Measurements from ENCODE around the gene RUSC2.

DNA sequence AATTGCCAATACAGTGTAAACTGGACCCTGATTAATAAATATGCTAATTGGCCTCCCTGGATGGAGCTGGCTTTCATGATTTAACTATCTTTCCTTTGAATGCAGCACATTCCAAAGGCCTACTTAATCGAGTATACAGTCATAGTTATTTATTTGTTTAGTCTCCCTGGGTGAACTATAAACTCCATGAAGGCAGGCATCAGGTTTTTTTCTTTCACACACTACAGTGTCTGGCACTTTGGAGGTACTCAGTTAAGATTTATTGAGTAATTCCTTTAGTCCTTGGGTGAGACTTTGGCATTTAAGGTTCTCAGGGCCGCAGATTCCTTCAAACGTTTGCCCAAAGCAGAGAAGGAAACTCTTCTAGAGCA lies 20.5 kb downstream of the RUSC2 start:
- TF ChIP-seq, protein P1, sequence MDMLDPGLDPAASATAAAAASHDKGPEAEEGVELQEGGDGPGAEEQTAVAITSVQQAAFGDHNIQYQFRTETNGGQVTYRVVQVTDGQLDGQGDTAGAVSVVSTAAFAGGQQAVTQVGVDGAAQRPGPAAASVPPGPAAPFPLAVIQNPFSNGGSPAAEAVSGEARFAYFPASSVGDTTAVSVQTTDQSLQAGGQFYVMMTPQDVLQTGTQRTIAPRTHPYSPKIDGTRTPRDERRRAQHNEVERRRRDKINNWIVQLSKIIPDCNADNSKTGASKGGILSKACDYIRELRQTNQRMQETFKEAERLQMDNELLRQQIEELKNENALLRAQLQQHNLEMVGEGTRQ (IDR thresholded peaks at IDR 0.05), result no peak
- TF ChIP-seq RAD21 (conservative IDR thresholded peaks at IDR 0.05 in 1 of 2, IDR thresholded peaks at IDR 0.05 in 1 of 2), result no peak
- TF ChIP-seq KDM5A (IDR thresholded peaks at IDR 0.05), result no peak
- TF ChIP-seq CTCF (IDR thresholded peaks at IDR 0.05), result no peak
- TF ChIP-seq MAFK (IDR thresholded peaks at IDR 0.05; ENCODE audit: partially characterized antibody), result no peak
- TF ChIP-seq POLR2A (IDR thresholded peaks at IDR 0.05; ENCODE audit: low read length), result no peak
- TF ChIP-seq ESRRA (IDR thresholded peaks at IDR 0.05; ENCODE audit: borderline replicate concordance, low read length), result no peak
